DMS 273 treated with DMSO at 0.1 percent for 48 hours (cell line): Measurements from ENCODE around the gene DYNLT2B.
"Not testable (repeated sequence)": the region's sequence is repeated elsewhere in the genome, so short reads cannot be mapped to it uniquely, and the experiment has no call there.

Experiments used
- DNase-seq: peaks from one replicate; lab custom pipeline; 2025; lab: John Stamatoyannopoulos, UW

The DYNLT2B gene

DNA sequence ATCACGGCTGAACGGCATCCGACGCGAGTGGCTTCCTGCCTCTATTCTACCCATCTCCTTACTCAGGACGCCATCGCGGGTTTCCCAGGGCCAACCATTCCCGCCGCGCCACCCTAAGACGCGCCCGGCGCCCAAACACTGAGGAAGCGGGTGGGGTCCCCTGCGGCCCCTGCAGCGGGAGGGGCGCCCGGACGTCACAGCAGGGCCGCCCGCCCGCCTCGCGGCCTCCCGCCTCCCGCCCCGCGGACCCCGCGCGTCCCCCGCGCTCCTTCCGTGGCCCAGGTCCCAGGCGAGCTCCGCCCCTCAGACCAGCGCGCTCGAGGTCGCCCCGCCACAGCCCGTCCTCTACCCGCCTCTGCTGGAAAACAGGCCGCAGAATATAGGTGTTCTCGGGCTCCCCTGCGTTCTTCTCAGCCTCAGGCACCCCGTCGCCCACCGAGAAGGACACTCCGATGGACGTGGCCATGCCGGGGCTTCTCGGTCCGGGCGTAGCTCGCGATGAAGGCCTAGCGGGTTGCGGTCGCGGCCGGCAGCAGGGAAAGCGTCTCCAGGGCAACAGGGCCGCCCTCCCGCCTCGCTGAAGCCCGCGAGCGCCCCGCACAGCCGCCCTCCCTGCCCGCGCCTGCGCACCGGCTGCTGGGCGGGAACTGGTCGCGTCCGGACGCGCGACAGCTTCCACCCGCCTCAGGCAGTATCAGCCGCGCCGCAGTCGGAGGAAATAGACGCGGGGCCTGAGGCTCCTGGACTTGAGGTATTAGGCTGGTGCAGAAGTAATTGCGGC, at the start of gene DYNLT2B:
Gene DYNLT2B, minus strand, starts transcription at position 554 of the 781 bp plus-strand sequence. Its CDS starts 88 bp downstream, at position 466.
- peak; percentile 85 for DNase-seq

DNA sequence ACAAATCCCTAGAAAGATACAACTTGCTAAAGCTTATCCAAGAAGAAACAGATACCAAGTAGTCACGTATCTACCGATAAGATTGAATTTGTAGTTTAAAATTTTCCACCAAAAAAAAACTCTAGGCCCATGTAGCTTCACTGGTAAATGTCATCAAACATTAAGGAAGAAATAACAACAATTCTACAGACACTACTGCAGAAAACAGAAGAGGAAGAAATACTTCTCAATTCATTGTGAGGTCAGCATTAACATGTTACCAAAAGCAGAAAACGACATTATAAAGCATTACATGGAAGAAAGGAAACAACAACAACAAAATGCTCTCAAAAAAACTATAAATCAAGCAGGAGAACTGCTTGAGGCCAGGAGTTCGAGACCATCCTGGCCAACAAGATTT, 47.7 kb upstream of the DYNLT2B start:
- no peak for DNase-seq

- no peak for DNase-seq
Measured at GRCh38 chr3:196360586-196360985, 42.5 kb upstream of the DYNLT2B start.

GRCh38 chr3:196358540-196358939, 40.5 kb upstream of the DYNLT2B start:
- DNase-seq: not testable (repeated sequence)

- DNase-seq: no peak
Measured at GRCh38 chr3:196357905-196358304, 39.9 kb upstream of the DYNLT2B start.

DNA sequence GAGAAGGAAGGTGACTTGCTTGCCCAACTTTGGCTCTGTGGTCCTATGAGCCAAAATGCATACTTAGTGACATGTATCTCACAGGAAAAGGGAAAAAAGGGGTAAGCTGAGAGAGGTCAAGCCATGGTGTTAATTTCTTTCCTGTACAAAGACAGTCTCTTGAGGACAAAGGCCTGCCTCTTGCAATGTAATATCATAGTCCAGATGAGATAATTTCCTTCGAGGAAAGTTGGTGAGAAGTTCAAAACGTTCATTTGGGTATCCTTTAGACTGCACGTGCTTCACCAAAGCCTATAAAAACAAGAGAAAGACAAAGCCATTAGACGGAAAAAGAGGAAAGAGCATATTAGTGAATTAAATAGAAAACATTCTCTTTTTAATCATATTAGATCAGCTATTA, 38.5 kb upstream of the DYNLT2B start:
- DNase-seq: no peak

DNA sequence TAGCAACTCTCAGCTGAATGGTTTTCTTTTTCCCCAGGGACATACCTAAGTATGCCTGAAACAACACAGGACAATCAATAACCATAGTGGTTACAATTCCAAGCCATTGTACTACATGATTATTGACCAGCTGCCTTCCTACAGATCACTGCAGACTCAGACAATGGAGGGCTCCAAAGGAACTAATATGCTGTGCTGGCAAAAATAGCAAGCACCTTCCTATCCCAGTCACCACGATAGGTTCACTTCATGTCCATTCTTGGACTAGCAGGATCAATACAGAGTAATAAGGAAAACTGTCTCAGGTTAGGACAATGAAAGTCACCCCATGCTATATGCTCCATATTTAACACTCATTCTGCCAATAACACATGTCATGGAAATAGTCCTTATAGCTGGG, 37.6 kb upstream of the DYNLT2B start:
- DNase-seq: no peak

DNA sequence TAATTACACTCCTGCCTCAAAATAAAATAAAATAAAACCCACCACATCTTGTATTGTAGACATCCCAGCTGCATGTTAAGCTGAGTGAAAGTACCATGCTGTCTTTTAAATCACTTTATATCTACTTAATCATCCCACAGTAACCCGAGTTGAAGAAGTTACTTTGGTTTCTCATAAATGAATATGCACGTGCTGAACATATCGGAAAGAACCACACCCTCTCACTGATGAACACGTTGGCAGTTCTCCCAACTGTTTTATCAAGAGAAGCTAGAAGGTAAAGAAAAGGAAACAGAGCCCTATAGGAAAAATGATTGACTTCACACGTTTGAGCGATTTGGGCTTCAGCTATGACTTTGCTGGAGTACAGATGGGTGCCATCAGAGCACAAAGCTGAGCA, 36.1 kb upstream of the DYNLT2B start:
- DNase-seq: no peak

DNA sequence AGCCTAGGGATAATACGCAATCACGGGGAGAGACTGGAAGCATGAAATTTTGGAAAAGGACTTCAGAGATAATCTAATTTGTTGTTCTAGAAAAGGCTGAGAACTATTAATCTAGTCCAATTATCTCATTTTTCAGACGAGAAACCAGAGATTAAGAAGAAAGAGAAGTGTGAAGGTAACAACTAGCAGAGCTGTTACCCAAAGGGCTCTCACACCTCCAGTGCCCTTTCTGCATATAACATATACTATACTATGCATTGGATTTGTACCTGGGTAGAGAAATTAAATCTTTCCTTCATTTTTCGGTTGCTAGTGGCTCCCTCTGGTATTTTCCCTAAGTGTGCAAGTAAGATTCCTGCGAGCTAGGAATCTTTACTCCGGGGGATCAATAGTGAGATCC, 33.5 kb upstream of the DYNLT2B start:
- DNase-seq: no peak

DNA sequence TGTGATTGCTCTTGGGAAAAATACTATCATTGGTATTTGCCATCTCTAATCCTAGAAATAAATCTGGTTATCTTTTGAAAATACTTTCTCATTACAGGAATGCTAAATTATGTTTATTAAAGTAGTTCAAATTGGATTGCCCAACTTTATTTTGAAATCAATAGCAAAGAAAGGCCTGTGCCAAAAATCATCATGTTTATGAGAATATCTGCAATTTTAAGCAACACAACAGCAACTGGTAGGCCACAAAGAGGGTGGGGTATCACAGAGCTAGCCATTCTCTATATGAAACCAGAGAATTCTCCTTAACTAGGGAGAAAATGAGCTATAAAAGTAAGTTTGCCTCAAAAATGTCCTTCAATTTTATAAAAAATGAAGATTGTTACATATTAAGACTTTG, 32.0 kb upstream of the DYNLT2B start:
- no peak for DNase-seq

DNA sequence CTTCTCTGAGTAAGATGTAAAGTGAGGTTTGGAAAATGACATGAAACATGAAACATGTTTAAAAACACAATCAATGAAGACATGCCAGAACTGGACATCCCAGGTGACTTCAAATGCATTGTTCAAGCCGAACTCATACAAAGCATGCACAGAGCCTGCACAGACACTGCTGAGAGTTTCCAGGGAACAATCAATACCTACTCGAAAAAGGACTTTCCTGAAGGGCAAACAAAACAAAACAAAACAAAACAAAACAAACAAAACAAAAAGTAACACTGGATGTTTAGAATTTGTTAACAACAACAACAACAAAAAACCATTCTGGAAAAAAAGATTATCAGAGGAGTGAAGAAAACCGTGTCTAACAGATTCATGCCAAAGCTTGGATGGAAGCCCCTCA, 30.7 kb upstream of the DYNLT2B start:
- DNase-seq: no peak

GRCh38 chr3:196344663-196345062, 26.6 kb upstream of the DYNLT2B start:
- DNase-seq: no peak

- not testable (repeated sequence) for DNase-seq
Measured at GRCh38 chr3:196343917-196344316, 25.9 kb upstream of the DYNLT2B start.

DNA sequence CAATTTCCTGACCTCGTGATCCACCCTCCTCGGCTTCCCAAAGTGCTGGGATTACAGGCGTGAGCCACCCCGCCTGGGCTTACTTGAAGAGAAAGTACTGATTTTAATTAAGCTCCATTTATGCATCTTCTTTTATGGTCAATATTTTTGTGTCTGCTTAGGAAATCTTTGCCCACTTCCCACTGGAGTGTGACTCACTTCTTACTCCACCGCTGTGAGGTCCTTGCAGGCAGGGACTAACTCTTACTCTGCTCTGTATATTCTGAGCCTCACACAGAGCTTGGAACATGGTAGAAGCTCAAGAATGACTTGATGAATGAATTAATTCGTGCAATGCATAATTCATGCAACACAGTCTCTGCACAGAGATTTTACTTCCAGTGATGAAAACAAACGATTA, 23.1 kb upstream of the DYNLT2B start:
- no peak for DNase-seq

DNA sequence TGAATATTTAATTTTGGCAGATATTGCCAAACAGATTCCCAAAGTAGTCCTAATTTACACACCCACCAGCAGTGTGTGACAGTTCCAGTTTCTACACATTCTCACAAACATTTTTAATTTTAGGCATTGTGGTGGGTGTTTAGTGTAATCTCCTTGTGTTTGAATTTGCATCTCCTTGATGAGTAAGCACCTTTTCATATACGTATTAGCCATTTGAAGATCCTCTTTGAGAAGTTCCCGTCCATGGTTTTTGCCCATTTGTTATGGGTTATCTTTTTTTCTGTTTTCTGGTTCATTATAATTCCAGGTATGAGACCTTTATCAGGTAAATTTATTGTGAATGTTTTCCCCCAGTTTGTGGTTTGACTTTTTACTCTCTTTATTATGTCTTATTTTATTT, 22.4 kb upstream of the DYNLT2B start:
- no peak for DNase-seq

DNA sequence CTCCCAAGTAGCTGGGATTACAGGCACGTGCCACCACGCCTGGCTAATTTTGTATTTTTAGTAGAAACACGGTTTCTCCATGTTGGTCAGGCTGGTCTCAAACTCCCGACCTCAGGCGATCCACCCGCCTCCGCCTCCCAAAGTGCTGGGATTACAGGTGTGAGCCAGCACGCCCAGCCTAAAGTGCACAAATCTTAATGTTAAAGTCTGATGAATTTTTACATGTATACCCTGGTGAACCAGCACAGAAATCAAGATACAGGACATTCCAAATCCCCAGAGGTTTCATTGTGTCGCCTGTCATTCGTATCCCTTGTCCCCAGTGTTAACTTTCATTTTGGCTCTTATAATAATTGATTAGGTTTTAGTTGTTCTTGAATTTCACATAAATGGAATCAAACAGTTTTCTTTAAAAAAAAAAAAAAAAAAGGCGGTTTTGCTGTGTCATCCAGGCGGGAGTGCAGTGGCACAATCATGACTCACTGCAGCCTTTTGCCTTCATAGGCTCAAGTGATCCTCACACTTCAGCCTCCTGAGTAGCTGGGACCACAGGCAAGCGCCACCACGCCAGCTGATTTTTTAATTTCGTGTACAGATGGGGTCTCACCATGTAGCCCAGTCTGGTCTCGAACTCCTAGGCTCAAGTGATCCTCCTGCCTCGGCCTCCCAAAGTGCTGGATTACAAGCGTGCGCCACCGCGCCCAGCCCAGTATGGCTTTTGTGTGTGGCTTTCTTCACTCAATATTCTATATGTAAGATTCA, 21.6 kb upstream of the DYNLT2B start:
- DNase-seq: no peak

GRCh38 chr3:196339044-196339443, 21.0 kb upstream of the DYNLT2B start:
- no peak for DNase-seq

GRCh38 chr3:196336319-196337145, 18.5 kb upstream of the DYNLT2B start:
- no peak for DNase-seq

GRCh38 chr3:196335503-196335948, 17.5 kb upstream of the DYNLT2B start:
- no peak for DNase-seq

GRCh38 chr3:196334982-196335381, 16.9 kb upstream of the DYNLT2B start:
- DNase-seq: no peak

DNA sequence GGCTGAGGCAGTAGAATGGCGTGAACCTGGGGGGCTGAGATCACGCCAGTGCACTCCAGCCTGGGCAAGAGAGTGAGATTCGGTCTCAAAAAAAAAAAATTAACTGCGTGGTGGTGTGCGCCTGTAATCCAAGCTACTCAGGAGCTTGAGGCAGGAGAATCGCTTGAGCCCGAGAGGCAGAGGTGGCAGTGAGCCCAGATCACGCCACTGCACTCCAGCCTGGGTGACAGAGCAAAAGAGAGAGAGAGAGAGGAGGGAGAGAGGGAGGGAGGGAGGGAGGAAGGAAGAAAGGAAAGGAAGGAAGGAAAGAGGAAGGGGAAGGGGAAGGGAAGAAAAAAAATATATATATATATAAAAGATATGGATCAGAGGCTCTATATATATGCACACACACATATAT, 14.1 kb upstream of the DYNLT2B start:
- DNase-seq: no peak

DNA sequence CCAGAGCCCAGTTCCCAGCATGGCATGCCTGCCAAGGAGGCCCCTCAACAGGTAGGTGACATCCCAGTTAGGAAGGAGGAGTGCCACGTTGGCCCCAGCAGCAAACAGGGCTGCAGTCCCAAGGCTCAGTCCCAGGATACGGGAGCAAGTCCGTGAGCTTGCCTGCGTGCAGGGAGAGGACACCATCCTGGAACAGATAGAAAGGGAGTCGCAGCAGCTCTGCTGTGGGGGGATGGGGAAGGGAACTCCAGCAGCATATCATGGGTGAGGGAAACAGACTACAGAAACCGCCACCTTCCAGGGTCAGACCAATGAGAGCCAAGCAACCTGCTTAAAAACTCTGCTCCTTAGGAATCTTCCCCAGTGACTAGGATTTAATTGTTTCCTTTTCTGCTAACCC, 9.4 kb upstream of the DYNLT2B start:
- no peak for DNase-seq
